Measurements from ENCODE around the gene DDX23.

DDX23 gene

GRCh38 chr12:48822139-48822538, 29.8 kb downstream of the DDX23 start:
- DNase-seq, result no peak

GRCh38 chr12:48819986-48820725, 31.8 kb downstream of the DDX23 start:
- DNase-seq, result no peak

GRCh38 chr12:48818831-48819590, 33.0 kb downstream of the DDX23 start:
- DNase-seq, result peak; percentile 56 to 61

- peak; percentile 76 to 77 for DNase-seq
These were observed 33.8 kb downstream of the DDX23 start, which contains the start of gene CACNB3 for GRCh38 chr12:48817873-48818830. TSS of gene CACNB3 (plus strand) at chr12:48818496. CDS start at chr12:48818930, 434 bp downstream.

GRCh38 chr12:48816143-48816854, 35.7 kb downstream of the DDX23 start:
- DNase-seq, result no peak

- no peak for DNase-seq
These were observed 36.5 kb downstream of the DDX23 start for GRCh38 chr12:48815126-48816110.

- peak; percentile 49 to 52 for DNase-seq
These were observed 37.5 kb downstream of the DDX23 start for GRCh38 chr12:48814262-48815125.

GRCh38 chr12:48813465-48814261, 38.3 kb downstream of the DDX23 start:
- DNase-seq, result no peak

GRCh38 chr12:48812389-48812788, 39.6 kb downstream of the DDX23 start:
- no peak for DNase-seq

GRCh38 chr12:48811437-48812090, 40.4 kb downstream of the DDX23 start:
- no peak for DNase-seq

- DNase-seq, result no peak
These were observed 41.0 kb downstream of the DDX23 start for GRCh38 chr12:48810903-48811431.

GRCh38 chr12:48807981-48808380, 44.0 kb downstream of the DDX23 start:
- no peak for DNase-seq

- DNase-seq, result no peak
These were observed 48.3 kb downstream of the DDX23 start for GRCh38 chr12:48803675-48804074.

GRCh38 chr12:48800971-48801370, 51.0 kb downstream of the DDX23 start:
- DNase-seq, result no peak

GRCh38 chr12:48800457-48800856, 51.5 kb downstream of the DDX23 start:
- no peak for DNase-seq

- no peak for DNase-seq
These were observed 55.0 kb downstream of the DDX23 start for GRCh38 chr12:48796976-48797375.

GRCh38 chr12:48795550-48796455, 56.2 kb downstream of the DDX23 start:
- DNase-seq, result peak; percentile 39 to 44
